ENCODE results near the gene ZRANB2.

The ZRANB2 gene

GRCh38 chr1:71068325-71069240, 12.3 kb downstream of the ZRANB2 start:
- DNase-seq (ENCODE audit: low read depth in 2 of 2): no peak

- DNase-seq (ENCODE audit: low read depth in 2 of 2): no peak
These were observed 26.0 kb downstream of the ZRANB2 start for GRCh38 chr1:71054791-71055190.

GRCh38 chr1:71054281-71054731, 26.5 kb downstream of the ZRANB2 start:
- no peak for DNase-seq (ENCODE audit: low read depth in 2 of 2)

- DNase-seq (ENCODE audit: low read depth in 2 of 2): no peak
These were observed 27.1 kb downstream of the ZRANB2 start for GRCh38 chr1:71053758-71054157.

- DNase-seq (ENCODE audit: low read depth in 2 of 2): no peak
These were observed 27.7 kb downstream of the ZRANB2 start for GRCh38 chr1:71053146-71053545.

GRCh38 chr1:71049951-71050598, 30.8 kb downstream of the ZRANB2 start:
- DNase-seq (ENCODE audit: low read depth in 2 of 2): no peak

- peak in 1 of 2 donors; percentile 21 for DNase-seq (ENCODE audit: low read depth in 2 of 2)
These were observed 32.9 kb downstream of the ZRANB2 start, which contains the start of gene PTGER3 for GRCh38 chr1:71047635-71048607. Gene PTGER3, minus strand, starts transcription at chr1:71047816. Its CDS starts 239 bp downstream, at chr1:71047577.

GRCh38 chr1:71046891-71047634, 33.8 kb downstream of the ZRANB2 start:
- no peak for DNase-seq (ENCODE audit: low read depth in 2 of 2)

- DNase-seq (ENCODE audit: low read depth in 2 of 2): no peak
These were observed 35.3 kb downstream of the ZRANB2 start for GRCh38 chr1:71045463-71046028.

GRCh38 chr1:71044833-71045232, 36.0 kb downstream of the ZRANB2 start:
- no peak for DNase-seq (ENCODE audit: low read depth in 2 of 2)

- DNase-seq (ENCODE audit: low read depth in 2 of 2): no peak
These were observed 37.8 kb downstream of the ZRANB2 start for GRCh38 chr1:71043065-71043464.

- no peak for DNase-seq (ENCODE audit: low read depth in 2 of 2)
These were observed 39.0 kb downstream of the ZRANB2 start for GRCh38 chr1:71041806-71042205.

GRCh38 chr1:71039661-71040262, 41.1 kb downstream of the ZRANB2 start:
- no peak for DNase-seq (ENCODE audit: low read depth in 2 of 2)

GRCh38 chr1:71038942-71039341, 41.9 kb downstream of the ZRANB2 start:
- no peak for DNase-seq (ENCODE audit: low read depth in 2 of 2)

GRCh38 chr1:71037829-71038620, 42.8 kb downstream of the ZRANB2 start:
- no peak for DNase-seq (ENCODE audit: low read depth in 2 of 2)

- DNase-seq (ENCODE audit: low read depth in 2 of 2): no peak
These were observed 43.8 kb downstream of the ZRANB2 start for GRCh38 chr1:71037066-71037465.

GRCh38 chr1:71033136-71033535, 47.7 kb downstream of the ZRANB2 start:
- DNase-seq (ENCODE audit: low read depth in 2 of 2): no peak

GRCh38 chr1:71031426-71031825, 49.4 kb downstream of the ZRANB2 start:
- DNase-seq (ENCODE audit: low read depth in 2 of 2): no peak

- no peak for DNase-seq (ENCODE audit: low read depth in 2 of 2)
These were observed 50.8 kb downstream of the ZRANB2 start for GRCh38 chr1:71030026-71030425.

Data from stimulated activated CD8-positive, alpha-beta memory T cell treated with anti-CD3 and anti-CD28 coated beads, Interleukin-2, amount 100 ng/mL, for 1 hour (primary cell).